GM12873 (cell line): ENCODE results near the gene PHEX.

Experiments
- TF ChIP-seq, protein P1 (sequence below): IDR thresholded peaks from 2 replicates; pipeline ENCODE4 v1.5.1; 2012; ENCODE audit warnings: low read depth, mild to moderate bottlenecking, moderate library complexity, low read length, control low read depth; ENCODE audit not compliant: insufficient read depth; ENCODE audit errors: missing control alignments

The PHEX gene

DNA sequence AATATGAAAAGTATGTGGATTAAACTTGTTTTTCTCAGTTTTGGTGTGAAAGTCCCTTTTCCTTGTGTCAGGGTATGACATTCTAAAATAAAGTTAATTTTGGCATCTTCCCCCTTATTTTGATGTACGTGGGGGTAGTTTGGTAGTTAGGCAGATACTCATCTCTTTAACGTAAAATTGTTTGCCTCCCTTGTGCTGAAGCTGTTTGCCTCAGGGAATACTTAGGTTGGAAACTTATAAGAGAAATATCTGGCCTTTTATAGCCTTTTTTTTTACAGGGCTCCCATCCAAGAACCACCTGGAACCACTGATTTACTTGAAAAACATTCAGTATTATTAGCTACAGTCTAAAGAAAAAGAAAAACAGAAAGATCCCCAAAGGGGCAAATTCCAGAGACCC, 85.5 kb downstream of the PHEX start:
- TF ChIP-seq, protein P1, sequence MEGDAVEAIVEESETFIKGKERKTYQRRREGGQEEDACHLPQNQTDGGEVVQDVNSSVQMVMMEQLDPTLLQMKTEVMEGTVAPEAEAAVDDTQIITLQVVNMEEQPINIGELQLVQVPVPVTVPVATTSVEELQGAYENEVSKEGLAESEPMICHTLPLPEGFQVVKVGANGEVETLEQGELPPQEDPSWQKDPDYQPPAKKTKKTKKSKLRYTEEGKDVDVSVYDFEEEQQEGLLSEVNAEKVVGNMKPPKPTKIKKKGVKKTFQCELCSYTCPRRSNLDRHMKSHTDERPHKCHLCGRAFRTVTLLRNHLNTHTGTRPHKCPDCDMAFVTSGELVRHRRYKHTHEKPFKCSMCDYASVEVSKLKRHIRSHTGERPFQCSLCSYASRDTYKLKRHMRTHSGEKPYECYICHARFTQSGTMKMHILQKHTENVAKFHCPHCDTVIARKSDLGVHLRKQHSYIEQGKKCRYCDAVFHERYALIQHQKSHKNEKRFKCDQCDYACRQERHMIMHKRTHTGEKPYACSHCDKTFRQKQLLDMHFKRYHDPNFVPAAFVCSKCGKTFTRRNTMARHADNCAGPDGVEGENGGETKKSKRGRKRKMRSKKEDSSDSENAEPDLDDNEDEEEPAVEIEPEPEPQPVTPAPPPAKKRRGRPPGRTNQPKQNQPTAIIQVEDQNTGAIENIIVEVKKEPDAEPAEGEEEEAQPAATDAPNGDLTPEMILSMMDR: no peak

DNA sequence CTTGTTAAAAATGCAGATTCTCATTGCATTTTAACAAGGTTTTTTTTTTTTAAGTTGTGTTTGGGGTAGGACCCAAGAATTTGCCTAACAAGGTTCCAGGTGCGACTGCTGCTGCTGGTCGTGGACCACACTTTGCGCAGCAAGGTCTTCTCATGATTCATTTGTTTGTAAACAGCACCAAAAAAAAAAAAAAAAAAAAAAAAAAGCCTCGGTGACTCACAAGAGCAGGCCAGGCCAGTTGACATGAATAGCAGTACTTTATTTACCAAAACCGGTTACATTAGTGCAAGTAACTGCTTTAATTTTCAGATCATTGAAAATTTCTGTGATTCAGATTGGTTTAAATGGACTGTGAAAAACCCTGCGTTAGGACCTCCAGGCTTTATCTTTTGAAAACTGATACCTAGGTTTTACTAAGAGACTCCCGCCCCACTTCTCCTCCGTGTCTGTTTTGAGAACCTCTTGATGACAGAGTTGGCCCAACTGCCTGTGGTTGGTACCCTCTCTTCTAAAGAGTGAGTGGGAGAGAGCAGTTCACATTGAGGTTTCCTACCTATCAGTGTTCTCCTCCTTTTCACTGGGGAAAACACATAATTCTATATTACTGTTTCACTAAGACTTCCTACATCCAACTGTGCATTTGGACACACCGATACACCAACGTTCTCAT, 86.2 kb downstream of the PHEX start:
- TF ChIP-seq, protein P1: no peak

GRCh38 chrX:22121161-22121560, 89.0 kb downstream of the PHEX start:
- TF ChIP-seq, protein P1: no peak

- TF ChIP-seq, protein P1: no peak
Observed at GRCh38 chrX:22122510-22122909, 90.4 kb downstream of the PHEX start.

GRCh38 chrX:22124098-22124497, 92.0 kb downstream of the PHEX start:
- TF ChIP-seq, protein P1: no peak

DNA sequence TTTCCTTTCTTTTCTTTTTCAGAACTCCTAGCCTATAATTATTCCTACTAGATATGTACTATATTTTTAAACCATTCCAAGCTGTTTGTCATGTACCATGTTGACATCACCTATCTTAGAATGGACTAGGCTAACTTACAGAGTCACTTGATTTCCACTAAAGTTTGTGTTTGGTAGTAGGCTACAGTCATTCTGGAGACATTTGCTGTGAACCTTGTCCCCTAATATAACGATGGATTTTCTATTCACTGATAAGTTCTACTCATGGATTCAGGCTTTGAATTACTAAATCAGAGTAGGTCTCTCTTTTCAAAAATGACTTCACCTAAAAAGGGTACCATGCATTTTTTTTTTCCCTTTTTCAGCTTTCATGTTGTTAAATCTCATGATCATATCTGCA, 93.4 kb downstream of the PHEX start:
- TF ChIP-seq, protein P1: no peak

GRCh38 chrX:22126327-22126726, 94.2 kb downstream of the PHEX start:
- TF ChIP-seq, protein P1: no peak
